Subcutaneous abdominal adipose tissue (tissue), 5 donors: Measurements from ENCODE around the gene ADAMTS6.

ENCODE experiments used
- H3K27ac ChIP-seq: one replicate; pipeline ENCODE4 v1.7.0; 2013; ENCODE audit warnings: low read depth, mild to moderate bottlenecking, inconsistent platforms, low read length, moderate library complexity
- H3K27me3 ChIP-seq, 5 donors: one replicate each; pipeline ENCODE4 v1.7.0; 2013; ENCODE audit warnings: low read length in 5 of 5, inconsistent platforms in 1 of 5; ENCODE audit not compliant: control insufficient read depth in 5 of 5, insufficient read depth in 4 of 5
- H3K36me3 ChIP-seq, 5 donors: one replicate each; pipeline ENCODE4 v1.7.0; 2013; ENCODE audit warnings: low read length in 5 of 5; ENCODE audit not compliant: control insufficient read depth in 5 of 5, insufficient read depth in 5 of 5
- H3K4me1 ChIP-seq, 5 donors: one replicate each; pipeline ENCODE4 v1.7.0; 2013; ENCODE audit warnings: low read length in 5 of 5, mild to moderate bottlenecking in 3 of 5, moderate library complexity in 1 of 5; ENCODE audit not compliant: control insufficient read depth in 5 of 5, insufficient read depth in 5 of 5
- H3K4me3 ChIP-seq, 5 donors: one replicate each; pipeline ENCODE4 v1.7.0; 2013; ENCODE audit warnings: low read length in 5 of 5, low read depth in 1 of 5
- H3K9ac ChIP-seq, 5 donors: one replicate each; pipeline ENCODE4 v1.7.0; 2013; ENCODE audit warnings: low read length in 5 of 5, mild to moderate bottlenecking in 4 of 5, moderate library complexity in 3 of 5
- H3K9me3 ChIP-seq, 5 donors: one replicate each; pipeline ENCODE4 v1.7.0; 2013; ENCODE audit warnings: low read length in 5 of 5; ENCODE audit not compliant: control insufficient read depth in 5 of 5
- donor health status: healthy.
- donor health status: healthy.
- donor health status: healthy.
- donor health status: healthy.
- donor health status: healthy.

ADAMTS6 gene

GRCh38 chr5:65475336-65475735, 6.4 kb downstream of the ADAMTS6 start:
- Histone ChIP-seq H3K4me3 (no peak overlapping the region), H3K36me3 (no peaks in the 10 kb centered on the region), H3K9me3 (no peaks in the 10 kb centered on the region), H3K9ac (no peak overlapping the region), H3K27ac (no peak overlapping the region), H3K4me1 (peaks cover 0 to 18% (median 6%) of the 10 kb centered on the region in 5 donors), H3K27me3 (no peaks in the 10 kb centered on the region)

GRCh38 chr5:65474130-65474711, 7.5 kb downstream of the ADAMTS6 start:
- Histone ChIP-seq H3K9me3 (no peaks in the 10 kb centered on the region), H3K4me3 (no peak overlapping the region), H3K4me1 (peaks cover 0 to 9% (median 0%) of the 10 kb centered on the region in 5 donors), H3K9ac (no peak overlapping the region), H3K27ac (no peak overlapping the region), H3K27me3 (no peaks in the 10 kb centered on the region), H3K36me3 (no peaks in the 10 kb centered on the region)

- no peaks in the 10 kb centered on the region for H3K4me1 ChIP-seq
- H3K36me3 ChIP-seq: no peaks in the 10 kb centered on the region
- no peak overlapping the region for H3K4me3 ChIP-seq
- no peak overlapping the region for H3K27ac ChIP-seq
- no peaks in the 10 kb centered on the region for H3K9me3 ChIP-seq
- H3K27me3 ChIP-seq: no peaks in the 10 kb centered on the region
- no peak overlapping the region for H3K9ac ChIP-seq
Measured at GRCh38 chr5:65468633-65469032, 13.1 kb downstream of the ADAMTS6 start.

- Histone ChIP-seq H3K27me3 (no peaks in the 10 kb centered on the region), H3K9ac (no peak overlapping the region), H3K9me3 (no peaks in the 10 kb centered on the region), H3K4me1 (no peaks in the 10 kb centered on the region), H3K36me3 (no peaks in the 10 kb centered on the region), H3K27ac (no peak overlapping the region), H3K4me3 (no peak overlapping the region)
Measured at GRCh38 chr5:65462139-65462705, 19.5 kb downstream of the ADAMTS6 start.

- H3K36me3 ChIP-seq: no peaks in the 10 kb centered on the region
- no peak overlapping the region for H3K4me3 ChIP-seq
- no peak overlapping the region for H3K27ac ChIP-seq
- H3K4me1 ChIP-seq: no peaks in the 10 kb centered on the region
- no peaks in the 10 kb centered on the region for H3K9me3 ChIP-seq
- H3K27me3 ChIP-seq: no peaks in the 10 kb centered on the region
- H3K9ac ChIP-seq: no peak overlapping the region
Measured at GRCh38 chr5:65461490-65461889, 20.2 kb downstream of the ADAMTS6 start.

- no peaks in the 10 kb centered on the region for H3K4me1 ChIP-seq
- no peak overlapping the region for H3K27ac ChIP-seq
- H3K27me3 ChIP-seq: no peaks in the 10 kb centered on the region
- no peaks in the 10 kb centered on the region for H3K36me3 ChIP-seq
- no peaks in the 10 kb centered on the region for H3K9me3 ChIP-seq
- no peak overlapping the region for H3K4me3 ChIP-seq
- H3K9ac ChIP-seq: no peak overlapping the region
Measured at GRCh38 chr5:65459995-65460394, 21.7 kb downstream of the ADAMTS6 start.

GRCh38 chr5:65455064-65455463, 26.7 kb downstream of the ADAMTS6 start:
- H3K9ac ChIP-seq: no peak overlapping the region
- peaks cover 0 to 3% (median 0%) of the 10 kb centered on the region in 5 donors for H3K9me3 ChIP-seq
- H3K4me3 ChIP-seq: no peak overlapping the region
- no peak overlapping the region for H3K27ac ChIP-seq
- H3K27me3 ChIP-seq: no peaks in the 10 kb centered on the region
- H3K4me1 ChIP-seq: peaks cover 0 to 3% (median 0%) of the 10 kb centered on the region in 5 donors
- no peaks in the 10 kb centered on the region for H3K36me3 ChIP-seq

GRCh38 chr5:65451436-65451835, 30.3 kb downstream of the ADAMTS6 start:
- H3K9me3 ChIP-seq: peaks cover 0 to 3% (median 0%) of the 10 kb centered on the region in 5 donors
- H3K4me3 ChIP-seq: no peak overlapping the region
- H3K9ac ChIP-seq: no peak overlapping the region

GRCh38 chr5:65446682-65447081, 35.0 kb downstream of the ADAMTS6 start:
- Histone ChIP-seq H3K4me3 (no peak overlapping the region), H3K36me3 (no peaks in the 10 kb centered on the region), H3K27me3 (no peaks in the 10 kb centered on the region), H3K4me1 (peaks cover 0 to 2% (median 0%) of the 10 kb centered on the region in 5 donors), H3K9ac (no peak overlapping the region), H3K9me3 (peaks cover 0 to 2% (median 0%) of the 10 kb centered on the region in 5 donors), H3K27ac (no peak overlapping the region)

More at GRCh38 chr5:65451436-65451835, 30.3 kb downstream of the ADAMTS6 start:
- peaks cover 0 to 3% (median 0%) of the 10 kb centered on the region in 5 donors for H3K4me1 ChIP-seq
- H3K36me3 ChIP-seq: no peaks in the 10 kb centered on the region
- no peaks in the 10 kb centered on the region for H3K27me3 ChIP-seq
- H3K27ac ChIP-seq: no peak overlapping the region

- Histone ChIP-seq H3K27me3 (no peaks in the 10 kb centered on the region), H3K27ac (no peak overlapping the region), H3K9me3 (peaks cover 0 to 2% (median 0%) of the 10 kb centered on the region in 5 donors), H3K4me1 (no peaks in the 10 kb centered on the region), H3K9ac (no peak overlapping the region), H3K36me3 (no peaks in the 10 kb centered on the region), H3K4me3 (no peak overlapping the region)
Measured at GRCh38 chr5:65441800-65442199, 39.9 kb downstream of the ADAMTS6 start.
